ENCODE data around the gene TSPAN5.
"Not testable (repeated sequence)": the region's sequence is repeated elsewhere in the genome, so short reads cannot be mapped to it uniquely, and the experiment has no call there.

DNA sequence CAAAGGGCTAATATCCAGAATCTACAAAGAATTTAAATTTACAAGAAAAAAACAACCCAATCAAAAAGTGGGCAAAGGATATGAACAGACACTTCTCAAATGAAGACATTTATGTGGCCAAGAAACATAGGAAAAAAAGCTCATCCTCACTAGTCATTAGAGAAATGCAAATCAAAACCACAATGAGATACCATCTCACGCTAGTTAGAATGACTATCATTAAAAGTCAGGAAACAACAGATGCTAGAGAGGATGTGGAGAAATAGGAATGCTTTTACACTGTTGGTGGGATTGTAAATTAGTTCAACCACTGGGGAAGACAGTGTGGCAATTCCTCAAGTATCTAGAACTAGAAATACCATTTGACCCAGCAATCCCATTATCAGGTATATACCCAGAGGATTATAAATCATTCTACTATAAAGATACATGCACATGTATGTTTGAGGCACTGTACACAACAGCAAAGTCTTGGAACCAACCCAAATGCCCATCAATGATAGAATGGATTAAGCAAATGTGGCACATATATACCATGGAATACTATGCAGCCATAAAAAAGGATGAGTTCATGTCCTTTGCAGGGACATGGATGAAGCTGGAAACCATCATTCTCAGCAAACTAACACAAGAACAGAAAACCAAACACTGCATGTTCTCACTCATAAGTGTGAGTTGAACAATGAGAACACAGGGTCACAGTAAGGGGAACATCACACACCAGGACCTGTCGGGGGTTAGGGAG lies 197.1 kb downstream of the TSPAN5 start:
- TF ChIP-seq, protein P1, sequence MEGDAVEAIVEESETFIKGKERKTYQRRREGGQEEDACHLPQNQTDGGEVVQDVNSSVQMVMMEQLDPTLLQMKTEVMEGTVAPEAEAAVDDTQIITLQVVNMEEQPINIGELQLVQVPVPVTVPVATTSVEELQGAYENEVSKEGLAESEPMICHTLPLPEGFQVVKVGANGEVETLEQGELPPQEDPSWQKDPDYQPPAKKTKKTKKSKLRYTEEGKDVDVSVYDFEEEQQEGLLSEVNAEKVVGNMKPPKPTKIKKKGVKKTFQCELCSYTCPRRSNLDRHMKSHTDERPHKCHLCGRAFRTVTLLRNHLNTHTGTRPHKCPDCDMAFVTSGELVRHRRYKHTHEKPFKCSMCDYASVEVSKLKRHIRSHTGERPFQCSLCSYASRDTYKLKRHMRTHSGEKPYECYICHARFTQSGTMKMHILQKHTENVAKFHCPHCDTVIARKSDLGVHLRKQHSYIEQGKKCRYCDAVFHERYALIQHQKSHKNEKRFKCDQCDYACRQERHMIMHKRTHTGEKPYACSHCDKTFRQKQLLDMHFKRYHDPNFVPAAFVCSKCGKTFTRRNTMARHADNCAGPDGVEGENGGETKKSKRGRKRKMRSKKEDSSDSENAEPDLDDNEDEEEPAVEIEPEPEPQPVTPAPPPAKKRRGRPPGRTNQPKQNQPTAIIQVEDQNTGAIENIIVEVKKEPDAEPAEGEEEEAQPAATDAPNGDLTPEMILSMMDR (IDR thresholded peaks at IDR 0.05; ENCODE audit: poor library complexity): not testable (repeated sequence)
- not testable (repeated sequence) for TF ChIP-seq EZH2phosphoT487 (IDR thresholded peaks at IDR 0.05; ENCODE audit: low read depth, severe bottlenecking, unreplicated experiment); EZH2 (IDR thresholded peaks at IDR 0.05; ENCODE audit: borderline replicate concordance)

All from hepatocyte (in vitro differentiated cells).